IPS-18c (cell line): ENCODE measurements around the gene CDC6.

Source experiments
- H3K4me3 ChIP-seq: 2 replicates; pipeline ENCODE4 v1.7.0; 2013; ENCODE audit warnings: low read depth, mild to moderate bottlenecking, low read length, moderate library complexity; ENCODE audit not compliant: insufficient read depth
- H3K9me3 ChIP-seq: one replicate; pipeline ENCODE4 v1.6.1; 2013; ENCODE audit warnings: mild to moderate bottlenecking, low read length, moderate library complexity; ENCODE audit not compliant: control insufficient read depth, insufficient read depth

CDC6 gene

GRCh38 chr17:40287494-40288369 lies at the start of gene CDC6:
Gene CDC6, plus strand, starts transcription at chr17:40287879. Its CDS starts 1,542 bp downstream, at chr17:40289421.
- Histone ChIP-seq H3K9me3 (no peaks in the 10 kb centered on the region), H3K4me3 (peak within 1 kb of the TSS; percentile 93)

- Histone ChIP-seq H3K4me3 (no peak overlapping the region), H3K9me3 (no peaks in the 10 kb centered on the region)
Observed at GRCh38 chr17:40241252-40241834, 46.3 kb upstream of the CDC6 start.

- Histone ChIP-seq H3K4me3 (no peak overlapping the region), H3K9me3 (no peaks in the 10 kb centered on the region)
Observed at GRCh38 chr17:40242774-40243173, 44.9 kb upstream of the CDC6 start.

- Histone ChIP-seq H3K4me3 (no peak overlapping the region), H3K9me3 (no peaks in the 10 kb centered on the region)
Observed at GRCh38 chr17:40243761-40244160, 43.9 kb upstream of the CDC6 start.

- Histone ChIP-seq H3K4me3 (no peak overlapping the region), H3K9me3 (no peaks in the 10 kb centered on the region)
Observed at GRCh38 chr17:40244255-40244654, 43.4 kb upstream of the CDC6 start.

- Histone ChIP-seq H3K4me3 (no peak overlapping the region), H3K9me3 (no peaks in the 10 kb centered on the region)
Observed at GRCh38 chr17:40247926-40248495, 39.7 kb upstream of the CDC6 start.

GRCh38 chr17:40248507-40248906 lies 39.2 kb upstream of the CDC6 start:
- H3K9me3 ChIP-seq: no peaks in the 10 kb centered on the region
- H3K4me3 ChIP-seq: no peak overlapping the region

- no peak overlapping the region for H3K4me3 ChIP-seq
- no peaks in the 10 kb centered on the region for H3K9me3 ChIP-seq
Observed at GRCh38 chr17:40251576-40251975, 36.1 kb upstream of the CDC6 start.

- H3K4me3 ChIP-seq: no peak overlapping the region
- H3K9me3 ChIP-seq: no peaks in the 10 kb centered on the region
Observed at GRCh38 chr17:40253565-40253964, 34.1 kb upstream of the CDC6 start.

- Histone ChIP-seq H3K9me3 (no peaks in the 10 kb centered on the region), H3K4me3 (no peak overlapping the region)
Observed at GRCh38 chr17:40259505-40259904, 28.2 kb upstream of the CDC6 start.

- H3K9me3 ChIP-seq: no peaks in the 10 kb centered on the region
- H3K4me3 ChIP-seq: no peak overlapping the region
Observed at GRCh38 chr17:40260528-40260927, 27.2 kb upstream of the CDC6 start.

- H3K9me3 ChIP-seq: no peaks in the 10 kb centered on the region
- no peak overlapping the region for H3K4me3 ChIP-seq
Observed at GRCh38 chr17:40264458-40265185, 23.1 kb upstream of the CDC6 start.

GRCh38 chr17:40265337-40265736 lies 22.3 kb upstream of the CDC6 start:
- no peaks in the 10 kb centered on the region for H3K9me3 ChIP-seq
- no peak overlapping the region for H3K4me3 ChIP-seq

GRCh38 chr17:40266882-40267281 lies 20.8 kb upstream of the CDC6 start:
- no peaks in the 10 kb centered on the region for H3K9me3 ChIP-seq
- no peak overlapping the region for H3K4me3 ChIP-seq

- Histone ChIP-seq H3K9me3 (no peaks in the 10 kb centered on the region), H3K4me3 (no peak overlapping the region)
Observed at GRCh38 chr17:40268141-40268712, 19.5 kb upstream of the CDC6 start.

GRCh38 chr17:40278414-40278813 lies 9.3 kb upstream of the CDC6 start:
- Histone ChIP-seq H3K4me3 (no peak overlapping the region), H3K9me3 (no peaks in the 10 kb centered on the region)

- Histone ChIP-seq H3K4me3 (no peak overlapping the region), H3K9me3 (no peaks in the 10 kb centered on the region)
Observed at GRCh38 chr17:40279402-40279801, 8.3 kb upstream of the CDC6 start.
